ENCODE data around the gene CD22. TPM values are rescaled to one million over a fixed set of nuclear protein-coding genes. Genes with fewer than 3 reads are reported as not detected.

The CD22 gene
- total and polyA plus RNA-seq, 10 of the 15 experiments (the other 5 are each of a cell fraction or from before 2014, with no cell fraction given), result 23.0 to 344 (median 181) TPM

- TF ChIP-seq SUPT20H (IDR thresholded peaks at IDR 0.05; ENCODE audit: borderline replicate concordance, control insufficient read depth, low read depth, low read length) (no peak), JUND (IDR thresholded peaks at IDR 0.05; ENCODE audit: low read depth, low read length) (no peak)
Observed at GRCh38 chr19:35311901-35312665, 16.9 kb upstream of the CD22 start (continued).

GRCh38 chr19:35313587-35313986 is 15.4 kb upstream of the CD22 start:
- in situ Hi-C loops (cut with MboI) (no loop called here), intact Hi-C loops (cut with micrococcal nuclease; ENCODE audit: unreplicated experiment) (no loop called here)
- H3K4me3 ChIP-seq, result no peak overlapping the region
- ATAC-seq (no peak), DNase-seq (ENCODE audit: low read depth, low spot score) (no peak), FAIRE-seq (no peak)
- H3K27ac ChIP-seq (ENCODE audit: control insufficient read depth, insufficient read depth), result no peak overlapping the region
- ChIA-PET POLR2A (interaction anchor here (0.7 to 1.2 kb wide), 3 partner anchors 40 to 195 kb away, joined by 3 to 4 read pairs (median 3); no protein-coding TSS in a partner anchor), RAD21 (ENCODE audit: unreplicated experiment) (interaction anchor here (0.6 to 1.7 kb wide), 3 partner anchors 18 to 379 kb away, joined by 3 to 5 read pairs (median 3); no protein-coding TSS in a partner anchor), SMC1A (ENCODE audit: uncharacterized antibody, unreplicated experiment) (interaction anchor here (1.1 to 2.3 kb wide), 3 partner anchors 9 to 57 kb away, joined by 6 to 10 read pairs (median 9); no protein-coding TSS in a partner anchor), CTCF (interaction anchor here (0.7 to 1.3 kb wide), 2 partner anchors 62 to 149 kb away, joined by 4 to 5 read pairs; no protein-coding TSS in a partner anchor)
- H3K36me3 ChIP-seq (ENCODE audit: control insufficient read depth in 2 of 2, insufficient read depth in 2 of 2, low read length in 1 of 2), result no peaks in the 10 kb centered on the region; a peak in 1 of 4 replicates
- no TSS peak for BruUV-seq (replicated peaks)
- H3K4me2 ChIP-seq (ENCODE audit: control insufficient read depth, insufficient read depth), result no peak overlapping the region
- no peak overlapping the region for H2AFZ ChIP-seq (ENCODE audit: control insufficient read depth, low read depth, low read length)
- WGBS (ENCODE audit: insufficient coverage, insufficient replicate concordance, low lambda C conversion rate, missing lambda C conversion rate), result 70% methylated on average over 5 of the region's 7 CpGs
- H3K9ac ChIP-seq (ENCODE audit: control insufficient read depth, insufficient read depth, low read length), result no peak overlapping the region
- peaks cover under 1% of the 10 kb centered on the region; the same call in 1 of the 2 replicates for H3K4me1 ChIP-seq (ENCODE audit: control insufficient read depth, insufficient read depth, low read length)
- H3K79me2 ChIP-seq (ENCODE audit: control insufficient read depth, insufficient read depth, low read length), result no peaks in the 10 kb centered on the region
- no peaks in the 10 kb centered on the region for H3K27me3 ChIP-seq (replicated peaks in 1 of 2; ENCODE audit: control insufficient read depth in 2 of 2, insufficient read depth in 2 of 2, low read length in 1 of 2)
- no peaks in the 10 kb centered on the region for H3K9me3 ChIP-seq (replicated peaks; ENCODE audit: control insufficient read depth, insufficient read depth, low read length)
- H4K20me1 ChIP-seq (ENCODE audit: control insufficient read depth, insufficient read depth), result no peaks in the 10 kb centered on the region
- no peak for TF ChIP-seq KAT2A (conservative IDR thresholded peaks at IDR 0.05; ENCODE audit: control insufficient read depth, low read depth, low read length)
- no peak for TF ChIP-seq MYB (IDR thresholded peaks at IDR 0.05; ENCODE audit: borderline replicate concordance, low read depth, low read length)
- TF ChIP-seq ELK1 (IDR thresholded peaks at IDR 0.05; ENCODE audit: low read depth, low read length), result no peak
- no peak for TF ChIP-seq ZBTB4 (CRISPR knock-in tag; IDR thresholded peaks at IDR 0.05)
- TF ChIP-seq NFYA (IDR thresholded peaks at IDR 0.05; ENCODE audit: borderline replicate concordance, low read depth, low read length), result no peak
- TF ChIP-seq IRF5 (IDR thresholded peaks at IDR 0.05; ENCODE audit: borderline replicate concordance), result no peak
- no peak for TF ChIP-seq ASH2L (IDR thresholded peaks at IDR 0.05; ENCODE audit: borderline replicate concordance, low read depth)
- TF ChIP-seq BRCA1 (IDR thresholded peaks at IDR 0.05; ENCODE audit: low read depth, low read length), result no peak
- no peak for TF ChIP-seq MEF2A (IDR thresholded peaks at IDR 0.05; ENCODE audit: insufficient read depth, low read depth, low read length)
- no peak for TF ChIP-seq PBX3 (IDR thresholded peaks at IDR 0.05; ENCODE audit: insufficient replicate concordance, low read depth, low read length)
- no peak for TF ChIP-seq SMAD1 (IDR thresholded peaks at IDR 0.05; ENCODE audit: low read depth, partially characterized antibody)
- TF ChIP-seq RUNX3 (IDR thresholded peaks at IDR 0.05; ENCODE audit: low read length), result no peak
